Measurements from ENCODE around the gene MRC2.

The MRC2 gene

GRCh38 chr17:62705156-62705777, 77.8 kb downstream of the MRC2 start:
- TF ChIP-seq POU6F1 (CRISPR knock-in tag; IDR thresholded peaks at IDR 0.05; ENCODE audit: borderline replicate concordance, low read depth) (no peak), PATZ1 (CRISPR knock-in tag; IDR thresholded peaks at IDR 0.05; ENCODE audit: borderline replicate concordance) (no peak), TSHZ2 (CRISPR knock-in tag; IDR thresholded peaks at IDR 0.05) (0 out of 2 replicates have a peak, but pooled peaks have one; percentile 12), ISL1 (CRISPR knock-in tag; IDR thresholded peaks at IDR 0.05) (peak; percentile 59), ZFP3 (CRISPR knock-in tag; IDR thresholded peaks at IDR 0.05) (peak; percentile 47; the same call in 1 of the 2 replicates)
- ATAC-seq: peak; percentile 3; the same call in 2 of the 3 replicates

- no peak for ATAC-seq
These were observed 78.5 kb downstream of the MRC2 start for GRCh38 chr17:62705778-62706597.

GRCh38 chr17:62706598-62707424, 79.3 kb downstream of the MRC2 start:
- no peak for ATAC-seq
- TF ChIP-seq ESRRG (CRISPR knock-in tag; IDR thresholded peaks at IDR 0.05) (no peak), ZFP30 (CRISPR knock-in tag; IDR thresholded peaks at IDR 0.05) (no peak), GLIS3 (CRISPR knock-in tag; IDR thresholded peaks at IDR 0.05) (no peak), PPARA (CRISPR knock-in tag; IDR thresholded peaks at IDR 0.05; ENCODE audit: borderline replicate concordance) (no peak), TSHZ2 (CRISPR knock-in tag; IDR thresholded peaks at IDR 0.05) (no peak), ZNF8 (CRISPR knock-in tag; IDR thresholded peaks at IDR 0.05) (no peak), PATZ1 (CRISPR knock-in tag; IDR thresholded peaks at IDR 0.05; ENCODE audit: borderline replicate concordance) (no peak), ZFP3 (CRISPR knock-in tag; IDR thresholded peaks at IDR 0.05) (no peak), OSR1 (CRISPR knock-in tag; IDR thresholded peaks at IDR 0.05) (no peak), SNAI2 (CRISPR knock-in tag; IDR thresholded peaks at IDR 0.05) (no peak), CREB5 (CRISPR knock-in tag; IDR thresholded peaks at IDR 0.05; ENCODE audit: low read depth) (no peak), ARNTL (CRISPR knock-in tag; IDR thresholded peaks at IDR 0.05; ENCODE audit: borderline replicate concordance, low read depth) (no peak), ISL1 (CRISPR knock-in tag; IDR thresholded peaks at IDR 0.05) (no peak), CSDC2 (CRISPR knock-in tag; IDR thresholded peaks at IDR 0.05) (no peak), RARB (CRISPR knock-in tag; IDR thresholded peaks at IDR 0.05) (no peak), POU6F1 (CRISPR knock-in tag; IDR thresholded peaks at IDR 0.05; ENCODE audit: borderline replicate concordance, low read depth) (no peak)

More at GRCh38 chr17:62705778-62706597, 78.5 kb downstream of the MRC2 start:
- no peak for TF ChIP-seq ZNF565 (CRISPR knock-in tag; conservative IDR thresholded peaks at IDR 0.05; ENCODE audit: low read depth)
- 0 out of 2 replicates have a peak, but pooled peaks have one; percentile 5 for TF ChIP-seq ISL1 (CRISPR knock-in tag; IDR thresholded peaks at IDR 0.05)

All from SK-N-SH treated with all-trans-retinoic acid at 6 μM for 48 hours (cell line).